H1 (cell line): ENCODE data around the gene HOXB6. TPM values are rescaled to one million over a fixed set of nuclear protein-coding genes. Genes with fewer than 3 reads are reported as not detected.

Experiments
- CTCF ChIA-PET: fragments of 300-600 bp; sonication (Branson Sonifier 250); formaldehyde crosslinking; loops from one replicate; lab custom pipeline; 2021; ENCODE audit not compliant: partially characterized antibody; lab: Charles Lee
- POLR2A ChIA-PET: fragments of 300-600 bp; sonication (Branson Sonifier 250); formaldehyde crosslinking; loops from one replicate; lab custom pipeline; 2021; ENCODE audit warnings: inconsistent platforms; ENCODE audit not compliant: partially characterized antibody; lab: Charles Lee
- DNase-seq, 2 experiments: peaks; one replicate each; pipeline versions ENCODE4 v3.0.0 to v3.0.0-alpha.2; 2010 to 2022; ENCODE audit warnings: low spot score in 2 of 2, low read depth in 1 of 2, mixed read lengths in 1 of 2
- FAIRE-seq: peaks from 2 replicates; lab custom pipeline; 2011; peaks lifted over from hg19 to GRCh38; lab: Jason Lieb, UNC
- H2AFZ ChIP-seq: 2 replicates; pipeline ENCODE4 v1.8.1; 2012; ENCODE audit warnings: low read length, inconsistent platforms
- H2AK5ac ChIP-seq: 2 replicates; pipeline ENCODE4 v1.6.1; 2013; ENCODE audit warnings: low read depth, low read length
- H2BK120ac ChIP-seq: replicated peaks from 2 replicates; pipeline ENCODE3; 2013; ENCODE audit warnings: low read depth, low read length, inconsistent platforms
- H2BK12ac ChIP-seq: 2 replicates; pipeline ENCODE4 v1.6.1; 2013; ENCODE audit warnings: low read depth, low read length
- H2BK15ac ChIP-seq: 2 replicates; pipeline ENCODE4 v1.6.1; 2013; ENCODE audit warnings: low read length
- H2BK20ac ChIP-seq: 2 replicates; pipeline ENCODE4 v1.6.1; 2013; ENCODE audit warnings: low read length
- H2BK5ac ChIP-seq: 2 replicates; pipeline ENCODE4 v1.6.1; 2013; ENCODE audit warnings: low read depth, low read length
- H3K14ac ChIP-seq: 2 replicates; pipeline ENCODE4 v1.6.1; 2013; ENCODE audit warnings: inconsistent platforms; ENCODE audit not compliant: insufficient read length
- H3K18ac ChIP-seq: 2 replicates; pipeline ENCODE4 v1.6.1; 2013; ENCODE audit warnings: low read length; ENCODE audit errors: extremely low read depth
- H3K23ac ChIP-seq: 2 replicates; pipeline ENCODE4 v1.6.1; 2013; ENCODE audit warnings: inconsistent platforms; ENCODE audit not compliant: insufficient read length
- H3K23me2 ChIP-seq: 2 replicates; pipeline ENCODE4 v1.6.1; 2013; ENCODE audit warnings: low read depth, low read length
- H3K27ac ChIP-seq: 2 replicates; pipeline ENCODE4 v1.6.1; 2011; ENCODE audit warnings: low read depth, low read length, inconsistent platforms
- H3K27me3 ChIP-seq, 4 experiments: replicated peaks in 1 of 4; 1 replicate in 1 of 4; 2 replicates in 3 of 4; pipeline versions ENCODE4 v1.6.1 to v1.8.1; 2011 to 2013; ENCODE audit warnings: low read length in 3 of 4, mild to moderate bottlenecking in 3 of 4, inconsistent platforms in 2 of 4, mixed read lengths in 2 of 4, moderate library complexity in 1 of 4; ENCODE audit not compliant: control insufficient read depth in 3 of 4, insufficient read depth in 3 of 4; ENCODE audit errors: extremely low read depth in 1 of 4
- H3K36me3 ChIP-seq, 4 experiments: 2 replicates each; pipeline versions ENCODE4 v1.6.1 to v1.8.1; 2011 to 2013; ENCODE audit warnings: mild to moderate bottlenecking in 4 of 4, low read length in 3 of 4, moderate library complexity in 2 of 4, control low read depth in 1 of 4, inconsistent platforms in 1 of 4; ENCODE audit not compliant: insufficient read depth in 4 of 4, control insufficient read depth in 2 of 4
- H3K4ac ChIP-seq: replicated peaks from 2 replicates; pipeline ENCODE3; 2013; ENCODE audit warnings: low read length, low read depth, mixed read lengths, inconsistent platforms; ENCODE audit not compliant: insufficient read length
- H3K4me1 ChIP-seq, 4 experiments: replicated peaks in 1 of 4; 1 replicate in 1 of 4; 2 replicates in 3 of 4; pipeline versions ENCODE4 v1.6.1 to v1.8.1; 2011 to 2013; ENCODE audit warnings: low read length in 3 of 4, inconsistent platforms in 2 of 4, mixed read lengths in 1 of 4; ENCODE audit not compliant: insufficient read depth in 4 of 4, control insufficient read depth in 3 of 4
- H3K4me2 ChIP-seq, 2 experiments: 2 replicates each; pipeline versions ENCODE4 v1.6.1 to v1.8.1; 2011 to 2013; ENCODE audit warnings: low read depth in 2 of 2, low read length in 2 of 2, control low read depth in 1 of 2, inconsistent platforms in 1 of 2, mild to moderate bottlenecking in 1 of 2; ENCODE audit not compliant: insufficient read depth in 1 of 2
- H3K4me3 ChIP-seq, 4 experiments: fragments of 200-600, 300-600 bp in 1 of 4; sonication (generic), shearing (Covaris generic), sonication (Bioruptor Twin) in 1 of 4; 2 replicates each; pipeline versions ENCODE4 v1.5.1 to v1.8.1; 2011 to 2016; ENCODE audit warnings: low read length in 4 of 4, low read depth in 3 of 4, control low read depth in 2 of 4, inconsistent platforms in 2 of 4, mild to moderate bottlenecking in 2 of 4, mixed read lengths in 1 of 4, moderate library complexity in 1 of 4; ENCODE audit not compliant: insufficient read depth in 2 of 4; ENCODE audit errors: extremely low read depth in 1 of 4
- H3K56ac ChIP-seq: replicated peaks from 2 replicates; pipeline ENCODE3; 2013; ENCODE audit warnings: low read depth, mild to moderate bottlenecking, mixed read lengths, low read length, inconsistent platforms; ENCODE audit not compliant: insufficient read length
- H3K79me1 ChIP-seq: 2 replicates; pipeline ENCODE4 v1.6.1; 2013; ENCODE audit warnings: low read depth, low read length, control low read depth
- H3K79me2 ChIP-seq, 2 experiments: 2 replicates each; pipeline versions ENCODE4 v1.6.1 to v1.8.1; 2012 to 2013; ENCODE audit warnings: low read length in 2 of 2, mild to moderate bottlenecking in 2 of 2, inconsistent platforms in 1 of 2; ENCODE audit not compliant: insufficient read depth in 2 of 2, control insufficient read depth in 1 of 2
- H3K9ac ChIP-seq, 4 experiments: replicated peaks in 1 of 4; 1 replicate in 1 of 4; 2 replicates in 3 of 4; pipeline versions ENCODE4 v1.6.1 to v1.8.1; 2011 to 2013; ENCODE audit warnings: low read depth in 3 of 4, low read length in 3 of 4, control low read depth in 2 of 4, mild to moderate bottlenecking in 2 of 4, moderate library complexity in 2 of 4, inconsistent platforms in 1 of 4; ENCODE audit errors: extremely low read depth in 1 of 4
- H3K9me3 ChIP-seq, 2 experiments: 2 replicates each; pipeline versions ENCODE4 v1.6.1 to v1.8.1; 2012 to 2013; ENCODE audit warnings: mild to moderate bottlenecking in 2 of 2, moderate library complexity in 2 of 2, control low read depth in 1 of 2, inconsistent platforms in 1 of 2, low read depth in 1 of 2, low read length in 1 of 2, mixed read lengths in 1 of 2; ENCODE audit not compliant: insufficient read depth in 2 of 2
- H4K20me1 ChIP-seq, 2 experiments: replicated peaks in 1 of 2; 2 replicates each; pipeline versions ENCODE3 to v1.8.1; 2011 to 2013; ENCODE audit warnings: inconsistent platforms in 2 of 2, low read length in 2 of 2, mild to moderate bottlenecking in 1 of 2; ENCODE audit not compliant: insufficient read depth in 2 of 2, control insufficient read depth in 1 of 2
- H4K5ac ChIP-seq: 2 replicates; pipeline ENCODE4 v1.6.1; 2013; ENCODE audit warnings: low read length, low read depth, mixed read lengths, inconsistent platforms; ENCODE audit not compliant: insufficient read length
- H4K8ac ChIP-seq: 2 replicates; pipeline ENCODE4 v1.8.0; 2013; ENCODE audit warnings: mild to moderate bottlenecking, moderate library complexity, low read length, inconsistent platforms; ENCODE audit not compliant: insufficient read depth; ENCODE audit errors: extremely low read depth
- H4K91ac ChIP-seq: replicated peaks from 2 replicates; pipeline ENCODE3; 2013; ENCODE audit warnings: low read length, mixed read lengths, inconsistent platforms; ENCODE audit not compliant: insufficient read length
- ATF3 ChIP-seq: IDR thresholded peaks from 2 replicates; pipeline ENCODE4 v1.6.1; 2011; ENCODE audit warnings: low read depth, mild to moderate bottlenecking, low read length; ENCODE audit not compliant: insufficient read depth
- KDM5A ChIP-seq: fragments of 200-600 bp; IDR thresholded peaks from 2 replicates; pipeline ENCODE4 v1.7.1; 2012; ENCODE audit warnings: mild to moderate bottlenecking, low read length, inconsistent platforms, mixed read lengths
- USF2 ChIP-seq: IDR thresholded peaks from 2 replicates; pipeline ENCODE4 v1.6.1; 2011; ENCODE audit warnings: low read length, improper control_type of control experiment
- WGBS, 2 experiments: shearing (Covaris generic) in 1 of 2; methylation state at CpG; one replicate each; pipeline versions ENCODE4 v1.1.6 to v1.1.7; 2013 to 2015; ENCODE audit warnings: low lambda C conversion rate in 2 of 2, mixed read lengths in 2 of 2, inconsistent platforms in 1 of 2, low coverage in 1 of 2, missing lambda C conversion rate in 1 of 2; ENCODE audit not compliant: insufficient replicate concordance in 2 of 2, insufficient coverage in 1 of 2, insufficient read length in 1 of 2; ENCODE audit errors: extremely low coverage in 1 of 2, missing lambda C conversion rate in 1 of 2; 5-methylcytosine and 5-hydroxymethylcytosine counted together
- polyA plus RNA-seq, 7 experiments: library from polyadenylated mRNA; depleted of rRNA in 3 of 7; stranded (reverse) in 5 of 7; unstranded in 2 of 7; fragments of >200 nt in 5 of 7; fragments of 200-250 nt in 2 of 7; gene quantifications; 1 replicate in 5 of 7; 2 replicates in 1 of 7; 4 replicates in 1 of 7; pipeline versions ENCODE4 v1.2.1 to v1.2.3, GENCODE V29; 2011 to 2013; ENCODE audit warnings: missing spikeins in 2 of 7, mixed read lengths in 2 of 7
- total RNA-seq: library from RNA; stranded (reverse); fragmentation: NEBNext Ultra II Directional; extraction: Animal tissue kit (Norgen Biotek cat#: 25700); gene quantifications from 2 replicates; pipeline ENCODE4 v1.2.1, GENCODE V29; 2021

HOXB6 gene
- total and polyA plus RNA-seq, 2 of the 8 experiments (the other 6 are each of a cell fraction or from before 2014, with no cell fraction given) = not detected

- TF ChIP-seq USF2 (peak; percentile 78), KDM5A (no peak), ATF3 (peak; percentile 29; the same call in 1 of the 2 replicates)
- peaks cover 0 to 13% (median 4%) of the 10 kb centered on the region in 4 experiments; a peak in 5 of 7 replicates for H3K4me1 ChIP-seq
- 0% methylated on average over 9 of the region's 58 CpGs; no CpG with 5 or more reads in 1 of the 2 experiments for WGBS, 2 experiments
- FAIRE-seq (no peak), DNase-seq (no peak)
- no peak within 1 kb of the TSS for H2BK12ac ChIP-seq
- no peak within 1 kb of the TSS for H3K56ac ChIP-seq
- no peak within 1 kb of the TSS for H2BK20ac ChIP-seq
- no peaks in the 10 kb centered on the region for H3K9me3 ChIP-seq
- peak within 1 kb of the TSS; percentile 29; the same call in 1 of the 2 replicates for H2BK15ac ChIP-seq
- no peak within 1 kb of the TSS for H3K23ac ChIP-seq
- no peak within 1 kb of the TSS for H4K91ac ChIP-seq
- no peak within 1 kb of the TSS for H2AK5ac ChIP-seq
- H3K79me2 ChIP-seq = no peaks in the 10 kb centered on the region
- H3K18ac ChIP-seq = no peak within 1 kb of the TSS; the same call in 1 of the 2 replicates
- H3K79me1 ChIP-seq = no peaks in the 10 kb centered on the region
- CTCF ChIA-PET = interaction anchor here (1.1 to 1.5 kb wide), 3 partner anchors 8 to 16 kb away, joined by 3 to 5 read pairs (median 4); no protein-coding TSS in a partner anchor
- H3K4me2 ChIP-seq = peak within 1 kb of the TSS; percentile 46 to 48
- H3K9ac ChIP-seq = no peak within 1 kb of the TSS
- H3K23me2 ChIP-seq = no peaks in the 10 kb centered on the region
- no peak within 1 kb of the TSS for H4K5ac ChIP-seq
- no peak within 1 kb of the TSS for H3K4ac ChIP-seq
- H4K20me1 ChIP-seq = peaks cover 15 to 40% of the 10 kb centered on the region in 2 experiments
- H3K14ac ChIP-seq = no peak within 1 kb of the TSS
- no peak within 1 kb of the TSS for H2BK120ac ChIP-seq
- H3K4me3 ChIP-seq = peak within 1 kb of the TSS in 2 of 4 experiments; percentile 10 to 44; a peak in 3 of 8 replicates
- H4K8ac ChIP-seq = no peak within 1 kb of the TSS; the same call in 1 of the 2 replicates
- no peak within 1 kb of the TSS for H2AFZ ChIP-seq
- H2BK5ac ChIP-seq = no peak within 1 kb of the TSS
- H3K36me3 ChIP-seq = peaks cover 0 to 7% (median 0%) of the 10 kb centered on the region in 4 experiments; a peak in 1 of 8 replicates
- peaks cover 99 to 100% (median 100%) of the 10 kb centered on the region in 4 experiments for H3K27me3 ChIP-seq
- POLR2A ChIA-PET = no interaction called here
- no peak within 1 kb of the TSS for H3K27ac ChIP-seq
These were observed 26.7 kb downstream of the HOXB6 start, which contains the start of gene HOXB4 for GRCh38 chr17:48577946-48578615. TSS of gene HOXB4 (minus strand) at chr17:48578350. CDS start at chr17:48578319, 31 bp downstream.
